Renal pelvis (tissue), 12 donors: ENCODE data around the gene TMEM270. TPM values are rescaled to one million over a fixed set of nuclear protein-coding genes. Genes with fewer than 3 reads are reported as not detected.
"Not testable (repeated sequence)": the region's sequence is repeated elsewhere in the genome, so short reads cannot be mapped to it uniquely, and the experiment has no call there.

Experiments
- DNase-seq: peaks from one replicate; pipeline ENCODE4 v3.0.0-alpha.2; 2013
- long read RNA-seq, 16 experiments: transcript quantifications; one replicate each; lab custom pipeline, GENCODE V29; 2026
- polyA plus RNA-seq, 3 donors: library from polyadenylated mRNA; unstranded; fragments of 120-200 nt; gene quantifications; one replicate each; pipeline ENCODE4 v1.2.1, GENCODE V29; 2013; ENCODE audit not compliant: insufficient read length in 3 of 3

TMEM270 gene, protein sequence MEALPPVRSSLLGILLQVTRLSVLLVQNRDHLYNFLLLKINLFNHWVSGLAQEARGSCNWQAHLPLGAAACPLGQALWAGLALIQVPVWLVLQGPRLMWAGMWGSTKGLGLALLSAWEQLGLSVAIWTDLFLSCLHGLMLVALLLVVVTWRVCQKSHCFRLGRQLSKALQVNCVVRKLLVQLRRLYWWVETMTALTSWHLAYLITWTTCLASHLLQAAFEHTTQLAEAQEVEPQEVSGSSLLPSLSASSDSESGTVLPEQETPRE
- not detected for polyA plus RNA-seq
- long read RNA-seq, donor 1: 0 reads
- long read RNA-seq, donor 2: 0 reads
- long read RNA-seq, donor 3: 0 reads
- long read RNA-seq, donor 4: 0 reads
- long read RNA-seq, donor 5: 0 reads
- long read RNA-seq, donor 6: 0 reads
- long read RNA-seq, donor 7: 0 reads
- long read RNA-seq, donor 8: 0 reads
- long read RNA-seq, donor 9: 0 reads
- long read RNA-seq, donor 10: 0 reads
- long read RNA-seq, donor 11: 0 reads
- long read RNA-seq, donor 12: 0 reads
- long read RNA-seq, donor 13: 0 reads
- long read RNA-seq, donor 14: 0 reads
- long read RNA-seq, donor 15: 0 reads
- long read RNA-seq, donor 16: 0 reads

DNA sequence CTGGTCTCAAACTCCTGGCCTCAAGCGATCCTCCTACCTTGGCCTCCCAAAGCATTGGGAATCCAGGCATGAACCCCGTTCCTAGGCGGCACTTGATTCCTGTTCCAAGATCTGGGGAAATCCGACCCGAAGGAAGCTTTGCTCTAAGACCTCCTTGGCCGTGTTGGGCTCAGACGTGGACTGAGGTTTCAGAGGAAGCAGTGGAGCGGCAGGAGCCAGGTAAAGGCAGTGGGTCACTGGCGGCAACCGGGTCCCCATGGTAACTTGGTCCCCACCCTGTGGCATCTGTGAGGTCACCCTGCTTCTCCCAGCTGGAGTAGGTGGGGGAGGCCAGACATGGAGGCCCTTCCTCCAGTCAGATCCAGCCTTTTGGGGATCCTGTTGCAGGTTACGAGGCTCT, at the start of gene TMEM270:
TSS of gene TMEM270 (plus strand) at position 301 of the 400 bp plus-strand sequence. CDS start at position 337, 36 bp downstream.
- no peak for DNase-seq

DNA sequence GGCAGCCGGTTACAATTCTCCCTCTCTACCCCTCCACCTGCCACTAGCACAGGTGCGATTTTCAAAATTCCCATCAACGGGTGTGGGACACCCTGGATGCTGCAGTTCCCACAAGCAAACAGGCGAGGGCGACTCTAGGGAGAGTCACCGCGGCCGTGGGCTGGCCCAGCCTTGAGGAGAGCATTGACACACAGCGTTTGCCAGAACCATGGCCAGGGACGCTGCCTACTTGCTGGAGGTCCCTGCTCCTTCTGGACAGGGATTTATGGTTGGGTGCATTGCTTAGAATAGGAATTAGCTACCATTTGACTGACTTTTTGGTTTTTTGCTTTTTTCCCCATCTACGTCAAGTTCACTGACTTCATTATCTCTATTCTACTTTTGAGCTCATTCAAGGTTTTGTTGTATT, 49.2 kb upstream of the TMEM270 start:
- no peak for DNase-seq

DNA sequence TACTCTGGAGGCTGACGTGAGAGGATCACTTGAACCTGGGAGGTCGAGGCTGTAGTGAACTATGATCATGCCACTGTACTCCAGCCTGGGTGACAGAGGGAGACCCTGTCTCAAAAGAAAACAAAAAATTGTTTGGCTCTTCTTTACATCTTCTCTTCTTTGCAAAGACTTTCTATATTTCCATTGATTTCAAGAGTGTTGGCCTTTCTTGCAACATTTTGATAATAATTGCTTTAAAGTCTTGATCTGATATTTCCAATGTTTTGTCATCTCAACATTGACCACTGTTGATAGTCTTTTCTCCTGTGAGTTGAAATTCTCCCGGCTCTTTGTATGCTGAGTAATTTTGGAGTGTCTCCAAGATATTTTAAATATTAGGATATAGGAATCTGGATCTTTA, 48.0 kb upstream of the TMEM270 start:
- no peak for DNase-seq

DNA sequence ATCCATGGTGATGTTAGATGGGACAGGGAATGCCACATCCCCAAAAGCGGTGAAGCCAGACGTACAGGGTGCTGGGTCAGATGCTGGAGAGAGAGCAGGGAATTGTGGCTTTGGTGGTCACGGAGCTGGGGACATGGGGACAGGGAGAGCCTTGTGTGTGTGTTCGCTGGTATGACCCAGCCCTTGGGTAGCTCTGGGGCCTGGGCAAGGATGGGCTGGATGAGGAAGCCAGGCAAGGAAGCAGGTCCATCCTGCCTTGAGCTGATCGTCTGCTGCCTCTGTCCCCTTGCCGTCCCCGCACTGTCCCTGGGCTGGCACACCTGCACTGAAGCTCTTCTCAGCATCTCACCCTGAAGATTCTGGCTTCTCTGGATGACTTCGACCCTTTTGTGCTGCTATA, 45.5 kb upstream of the TMEM270 start:
- no peak for DNase-seq

DNA sequence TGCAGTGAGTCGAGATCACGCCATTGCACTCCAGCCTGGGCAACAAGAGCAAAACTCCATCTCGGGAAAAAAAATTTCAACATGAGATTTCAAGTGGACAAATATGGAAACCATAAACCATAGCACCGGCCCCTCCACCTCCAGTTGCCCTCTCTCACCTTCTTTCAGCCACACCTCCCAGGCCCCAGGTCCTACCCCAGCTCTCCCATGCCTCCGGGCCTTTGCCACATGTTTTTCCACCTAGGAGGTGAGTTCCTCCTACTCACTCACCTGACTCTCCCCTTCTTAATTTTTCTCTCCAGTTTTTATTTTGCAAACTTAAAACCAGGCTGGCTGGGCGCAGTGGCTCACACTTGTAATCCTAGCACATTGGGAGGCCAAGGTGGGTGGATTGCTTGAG, 43.8 kb upstream of the TMEM270 start:
- DNase-seq: no peak

DNA sequence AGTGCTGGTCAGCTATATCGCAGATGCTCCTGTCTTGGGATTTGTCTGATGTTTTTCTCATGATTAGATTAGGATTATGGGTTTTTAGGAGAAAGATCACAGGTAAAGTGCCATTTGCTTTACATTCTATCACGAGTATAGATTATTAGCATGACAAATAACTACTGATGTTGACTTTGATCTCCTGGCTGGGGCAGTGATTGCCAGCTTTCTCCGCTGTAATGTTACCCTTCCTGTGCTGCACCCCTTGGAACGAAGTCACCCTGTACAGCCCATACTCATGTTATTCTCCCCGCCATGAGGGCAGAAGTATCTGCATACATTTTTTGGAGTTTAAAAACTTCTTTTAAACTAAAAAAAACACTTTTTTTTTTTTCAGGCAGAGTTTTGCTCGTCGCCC, 40.9 kb upstream of the TMEM270 start:
- DNase-seq: no peak

DNA sequence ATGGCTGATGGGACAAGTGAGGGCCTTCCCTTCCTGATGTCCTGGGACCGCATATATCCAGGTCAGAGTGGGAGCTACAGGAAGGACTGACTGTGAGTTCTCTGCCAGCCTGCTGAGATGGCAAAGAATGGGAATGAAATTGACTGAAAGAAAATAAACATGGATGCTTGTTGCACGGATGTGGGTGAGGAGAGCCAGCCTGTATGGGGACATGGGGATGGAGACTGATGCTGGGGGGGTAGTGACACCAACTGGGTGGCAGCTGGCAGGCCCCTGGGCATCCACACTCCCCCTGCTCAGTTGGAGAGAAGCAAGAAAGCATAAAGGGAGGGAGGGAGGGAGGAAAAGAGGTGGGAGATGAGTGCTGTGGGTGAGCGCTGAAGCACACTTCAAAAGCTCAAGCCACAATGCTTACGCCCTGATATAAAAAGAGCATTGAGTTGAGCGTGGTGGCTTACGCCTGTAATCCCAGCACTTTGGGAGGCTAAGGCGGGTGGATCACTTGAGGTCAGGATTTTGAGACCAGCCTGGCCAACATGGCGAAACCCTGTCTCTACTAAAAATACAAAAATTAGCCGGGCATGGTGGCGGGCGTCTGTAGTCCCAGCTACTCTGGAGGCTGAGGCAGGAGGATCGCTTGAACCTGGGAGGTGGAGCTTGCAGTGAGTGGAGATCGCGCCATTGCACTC, 39.2 kb upstream of the TMEM270 start:
- DNase-seq: not testable (repeated sequence)

DNA sequence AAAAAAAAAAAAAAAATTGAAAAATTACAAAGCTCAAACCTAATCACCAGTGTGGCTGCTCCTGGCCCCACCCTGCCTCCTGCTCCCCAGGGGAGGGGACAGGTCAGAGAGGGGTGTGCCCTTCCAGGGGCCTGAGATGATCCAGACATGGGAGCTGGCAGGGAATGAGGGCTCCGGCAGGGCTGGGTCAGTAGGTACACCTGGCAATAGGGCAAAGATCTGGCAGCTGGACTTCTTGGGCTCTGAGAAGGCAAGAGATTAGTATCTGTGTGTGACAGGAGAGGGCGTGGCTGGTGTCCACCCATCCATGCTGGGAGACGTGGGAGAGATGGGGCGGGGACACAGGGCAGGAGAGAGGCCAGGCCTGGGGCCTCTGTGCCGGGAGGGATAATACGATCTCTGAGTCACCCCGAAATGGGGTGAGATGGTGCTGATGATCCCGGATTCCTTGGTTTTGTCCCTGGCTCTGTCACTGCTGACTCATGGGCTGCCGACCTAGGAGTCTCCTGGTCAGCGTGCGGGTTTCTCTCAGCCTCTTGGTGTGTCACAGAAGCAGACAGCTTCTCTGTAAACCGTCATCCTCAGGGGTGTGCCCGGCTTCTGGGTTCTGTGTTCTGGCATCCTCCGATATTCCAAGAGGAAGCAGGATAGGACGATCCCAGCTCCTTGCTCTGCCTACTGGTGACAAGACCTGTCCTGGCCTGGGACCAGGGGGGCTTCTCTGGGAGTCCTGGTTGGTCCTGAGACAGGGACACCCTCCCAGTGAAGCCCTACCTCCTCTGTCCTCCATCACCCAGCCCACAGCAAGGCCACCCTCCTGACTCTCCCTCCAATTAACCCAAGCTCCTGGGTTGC, 38.4 kb upstream of the TMEM270 start:
- peak; percentile 86 for DNase-seq

DNA sequence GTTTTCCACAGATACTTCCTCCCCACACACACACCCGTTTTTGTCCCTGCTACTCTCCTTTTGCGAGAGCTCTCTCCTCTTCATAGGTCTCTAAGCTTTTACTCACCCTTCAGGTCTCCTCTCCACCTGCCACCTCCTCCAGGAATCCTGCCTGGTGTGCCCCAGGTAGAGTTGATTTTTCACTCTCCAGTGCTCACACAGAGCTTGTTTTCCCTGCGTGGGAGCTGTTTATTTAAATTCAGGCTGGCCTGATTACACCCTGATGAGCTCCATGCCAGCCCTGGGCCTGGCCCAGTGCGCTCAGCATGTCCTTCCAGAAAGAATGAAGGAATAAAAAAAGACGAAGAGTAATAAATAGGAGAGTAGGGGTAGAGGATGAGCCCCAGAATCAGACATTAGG, 37.7 kb upstream of the TMEM270 start:
- no peak for DNase-seq

DNA sequence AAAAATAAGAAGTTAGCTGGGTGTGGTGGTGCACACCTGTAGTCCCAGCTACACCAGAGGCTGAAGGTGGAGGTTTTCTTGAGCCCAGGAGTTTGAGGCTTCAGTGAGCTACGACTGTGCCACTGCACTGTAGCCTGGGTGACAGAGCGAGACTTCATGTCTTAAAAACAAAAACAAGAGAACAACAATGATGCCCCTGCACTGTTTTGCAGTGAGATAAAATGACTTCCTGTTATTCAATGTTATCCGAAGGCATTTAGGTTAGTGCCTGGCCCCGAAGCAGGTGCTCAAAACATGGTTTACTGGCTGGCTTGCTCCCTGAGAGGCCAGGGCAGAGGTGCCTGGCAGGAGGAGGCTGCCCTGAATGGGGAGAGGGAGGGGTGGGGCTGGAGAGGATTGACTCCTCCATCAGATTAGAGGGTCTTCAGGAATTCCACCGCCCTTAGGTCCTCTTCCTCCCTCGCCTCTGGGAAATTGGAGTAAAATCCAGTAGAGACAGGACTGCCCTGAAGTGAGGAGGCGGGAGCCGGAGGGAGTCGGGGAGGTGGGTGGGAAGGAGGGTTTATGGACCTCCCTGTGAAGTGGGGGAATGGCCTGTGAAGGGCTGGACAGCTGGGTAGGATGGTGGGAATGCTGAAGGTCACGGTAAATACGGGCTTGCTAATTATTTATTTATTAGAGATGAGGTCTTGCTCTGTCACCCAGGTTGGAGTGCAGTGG, 36.9 kb upstream of the TMEM270 start:
- DNase-seq: no peak

DNA sequence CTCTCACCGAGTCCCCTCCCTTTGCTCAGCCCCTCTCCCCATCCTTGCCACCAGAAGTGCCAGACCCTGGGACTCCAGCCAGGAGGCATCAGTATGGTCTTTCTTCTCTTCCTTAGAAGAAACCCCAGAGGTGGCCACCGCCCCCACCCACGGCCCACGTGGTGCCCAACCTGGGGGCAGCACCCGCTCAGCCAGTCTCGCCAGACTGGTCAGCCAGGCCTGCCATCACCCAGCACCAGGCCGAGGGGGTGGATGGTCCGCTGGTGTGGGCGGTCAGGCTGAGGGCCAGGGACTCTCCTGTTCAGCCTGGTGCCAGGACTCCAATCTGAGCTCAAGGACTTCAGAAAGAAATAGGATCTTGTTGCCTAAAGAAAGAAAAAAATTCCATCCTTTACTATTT, 36.0 kb upstream of the TMEM270 start:
- DNase-seq: no peak

DNA sequence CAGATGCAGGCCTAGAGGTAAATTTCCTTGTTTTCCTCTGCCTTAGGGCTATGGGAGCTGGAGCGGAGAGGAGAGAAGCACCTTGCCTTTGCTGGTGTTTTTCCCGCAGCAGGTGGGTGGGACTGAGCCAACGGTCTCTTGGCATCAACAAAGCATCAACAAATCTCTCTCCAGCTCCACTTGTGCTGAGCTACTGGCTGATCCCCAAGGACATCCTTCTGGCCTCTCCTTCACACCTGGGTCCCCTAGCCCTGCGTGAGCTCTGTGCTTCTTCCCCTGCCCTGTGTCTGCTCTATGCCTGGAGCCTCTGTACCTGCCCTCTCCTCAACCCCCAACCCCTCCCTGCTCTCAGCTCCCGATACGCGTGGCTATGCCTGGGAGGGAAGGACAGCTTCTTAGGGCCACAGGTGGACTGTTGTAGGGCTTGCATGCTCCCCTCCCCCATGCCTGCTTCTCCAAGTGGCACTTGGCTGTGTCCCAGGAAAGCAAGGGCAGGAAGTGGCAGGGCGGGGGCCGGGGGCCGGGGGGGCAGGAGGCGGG, 33.3 kb upstream of the TMEM270 start:
- peak; percentile 78 for DNase-seq

DNA sequence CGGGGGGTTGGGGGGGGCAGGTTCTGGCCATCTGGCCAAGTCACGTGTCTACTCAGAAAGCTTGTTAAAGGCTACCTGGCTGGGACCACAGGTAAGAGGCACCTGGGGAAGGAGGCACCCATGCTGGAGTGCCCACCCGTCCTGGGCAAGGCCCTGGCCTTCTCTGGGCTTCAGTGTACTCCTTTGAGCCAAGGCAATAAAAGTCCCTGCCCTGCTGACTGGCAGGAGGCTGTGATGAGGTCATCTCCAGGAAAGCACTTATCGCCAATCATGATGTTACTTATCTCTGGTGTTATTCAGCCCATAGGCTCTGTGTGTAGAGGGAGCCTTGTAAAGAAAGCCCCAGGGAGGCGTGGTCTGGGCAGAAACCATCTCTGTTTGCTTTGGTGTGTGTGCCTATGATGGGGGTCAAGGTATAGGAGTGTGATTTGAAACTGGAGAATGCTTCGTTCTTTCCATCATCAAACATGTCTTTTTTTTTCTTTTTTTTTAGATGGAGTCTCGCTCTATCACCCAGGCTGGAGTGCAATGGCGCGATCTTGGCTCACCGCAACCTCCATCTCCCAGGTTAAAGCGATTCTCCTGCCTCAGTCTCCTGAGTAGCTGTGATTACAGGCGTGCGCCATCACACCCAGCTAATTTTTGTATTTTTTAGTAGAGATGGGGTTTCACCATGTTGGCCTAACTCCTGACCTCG, 32.7 kb upstream of the TMEM270 start:
- DNase-seq: no peak

DNA sequence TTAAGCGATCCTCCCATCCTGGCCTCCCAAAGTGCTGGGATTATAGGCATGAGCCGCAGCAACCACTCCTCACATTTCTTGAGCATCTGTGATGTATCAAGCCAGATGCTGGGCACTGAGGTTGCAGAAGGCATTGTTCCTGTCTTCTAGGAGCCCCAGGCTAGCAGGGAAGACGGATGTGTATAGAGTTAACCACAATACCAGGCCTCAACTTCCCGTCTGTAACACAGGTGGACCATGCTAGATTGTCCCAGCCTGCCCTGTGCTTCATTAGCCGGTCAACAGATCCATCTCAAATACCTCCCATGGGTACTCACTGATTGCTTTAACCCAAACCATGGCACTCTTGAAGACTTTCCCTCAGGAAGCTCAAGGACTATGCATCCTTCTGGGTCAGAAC, 32.0 kb upstream of the TMEM270 start:
- no peak for DNase-seq

DNA sequence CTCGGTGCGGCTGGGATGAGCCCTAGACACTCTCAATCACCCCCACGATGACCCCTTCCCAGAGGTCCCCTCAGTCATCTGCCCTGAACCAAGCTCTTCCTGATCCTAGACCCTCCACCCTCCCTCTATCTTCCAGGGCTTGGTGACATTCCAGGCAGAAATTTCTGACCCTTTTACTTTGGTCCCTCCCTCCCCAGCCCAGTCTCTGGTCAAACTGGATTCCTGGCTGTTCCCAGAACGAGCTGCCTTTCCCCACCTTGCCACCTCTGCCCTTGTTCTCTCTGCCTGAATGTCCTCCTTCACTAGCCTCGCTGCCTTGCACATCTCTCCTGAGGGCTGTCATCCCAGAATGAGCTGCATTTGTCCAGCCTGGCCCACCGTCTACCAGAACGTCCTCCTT, 31.5 kb upstream of the TMEM270 start:
- no peak for DNase-seq

DNA sequence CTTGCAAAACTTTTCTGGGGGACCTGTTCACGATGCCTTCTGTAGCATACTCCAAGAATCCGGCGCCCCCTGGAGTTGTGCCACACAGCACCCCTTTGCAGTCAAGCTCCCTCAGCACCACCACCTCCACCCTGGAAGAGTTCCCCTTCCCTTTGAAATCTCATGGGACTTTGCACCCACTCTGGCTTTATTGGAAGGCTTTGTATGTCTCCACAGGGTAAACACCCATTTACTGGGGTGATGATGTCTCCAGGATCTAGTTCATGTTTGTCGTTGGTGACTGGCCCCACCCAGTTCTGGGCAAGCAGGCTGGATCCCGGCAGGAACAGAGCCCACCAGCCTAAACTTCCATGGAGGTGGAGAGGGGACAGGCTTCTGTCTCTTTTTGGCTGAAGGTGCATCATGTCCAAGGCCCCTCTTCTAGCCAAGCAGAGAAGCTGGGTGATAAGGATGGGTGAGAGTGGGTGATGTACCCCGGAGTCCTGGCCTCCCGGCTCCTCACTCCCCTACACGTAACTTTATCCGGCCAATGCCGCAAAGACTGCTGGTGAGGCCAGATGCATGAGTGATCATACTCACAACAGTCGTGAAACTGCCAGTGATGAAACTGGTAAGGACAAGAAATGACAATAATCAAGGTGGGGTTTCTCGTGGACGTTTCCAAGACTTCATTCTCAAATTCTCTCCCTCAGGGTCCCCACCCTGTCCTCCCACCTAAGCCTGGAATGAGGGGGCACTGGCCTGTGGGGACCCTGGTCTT, 30.9 kb upstream of the TMEM270 start:
- no peak for DNase-seq

DNA sequence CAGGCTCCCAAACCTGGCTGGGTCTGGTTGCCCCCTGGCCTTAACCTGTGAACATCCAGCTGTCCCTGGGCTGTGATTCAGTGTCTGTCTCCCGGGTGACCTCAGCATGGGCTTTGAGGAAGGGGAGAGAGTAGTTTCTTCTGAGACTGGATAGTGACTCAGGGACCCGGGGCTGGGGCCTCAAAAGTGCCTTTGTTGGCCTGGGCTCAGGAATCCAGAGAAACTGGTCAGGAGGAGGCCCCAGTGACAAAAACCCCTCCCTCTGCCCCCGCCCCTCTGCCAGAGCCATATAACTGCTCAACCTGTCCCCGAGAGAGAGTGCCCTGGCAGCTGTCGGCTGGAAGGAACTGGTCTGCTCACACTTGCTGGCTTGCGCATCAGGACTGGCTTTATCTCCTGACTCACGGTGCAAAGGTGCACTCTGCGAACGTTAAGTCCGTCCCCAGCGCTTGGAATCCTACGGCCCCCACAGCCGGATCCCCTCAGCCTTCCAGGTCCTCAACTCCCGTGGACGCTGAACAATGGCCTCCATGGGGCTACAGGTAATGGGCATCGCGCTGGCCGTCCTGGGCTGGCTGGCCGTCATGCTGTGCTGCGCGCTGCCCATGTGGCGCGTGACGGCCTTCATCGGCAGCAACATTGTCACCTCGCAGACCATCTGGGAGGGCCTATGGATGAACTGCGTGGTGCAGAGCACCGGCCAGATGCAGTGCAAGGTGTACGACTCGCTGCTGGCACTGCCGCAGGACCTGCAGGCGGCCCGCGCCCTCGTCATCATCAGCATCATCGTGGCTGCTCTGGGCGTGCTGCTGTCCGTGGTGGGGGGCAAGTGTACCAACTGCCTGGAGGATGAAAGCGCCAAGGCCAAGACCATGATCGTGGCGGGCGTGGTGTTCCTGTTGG, 30.0 kb upstream of the TMEM270 start, which contains the start of gene CLDN4:
TSS of gene CLDN4 (plus strand) at position 316 of the 903 bp plus-strand sequence. CDS start at position 522, 206 bp downstream.
- peak; percentile 85 for DNase-seq

DNA sequence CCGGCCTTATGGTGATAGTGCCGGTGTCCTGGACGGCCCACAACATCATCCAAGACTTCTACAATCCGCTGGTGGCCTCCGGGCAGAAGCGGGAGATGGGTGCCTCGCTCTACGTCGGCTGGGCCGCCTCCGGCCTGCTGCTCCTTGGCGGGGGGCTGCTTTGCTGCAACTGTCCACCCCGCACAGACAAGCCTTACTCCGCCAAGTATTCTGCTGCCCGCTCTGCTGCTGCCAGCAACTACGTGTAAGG, 29.4 kb upstream of the TMEM270 start:
- no peak for DNase-seq
